Stimulated activated CD8-positive, alpha-beta memory T cell treated with anti-CD3 and anti-CD28 coated beads, Interleukin-4, amount 100 ng/mL, for 24 hours (primary cell): ENCODE measurements around the gene TUFT1.
"Not testable (repeated sequence)": the region's sequence is repeated elsewhere in the genome, so short reads cannot be mapped to it uniquely, and the experiment has no call there.

ENCODE experiments used
- DNase-seq: peaks from one replicate; pipeline ENCODE4 v3.0.0-alpha.2; 2020; ENCODE audit warnings: low read depth

The TUFT1 gene

DNA sequence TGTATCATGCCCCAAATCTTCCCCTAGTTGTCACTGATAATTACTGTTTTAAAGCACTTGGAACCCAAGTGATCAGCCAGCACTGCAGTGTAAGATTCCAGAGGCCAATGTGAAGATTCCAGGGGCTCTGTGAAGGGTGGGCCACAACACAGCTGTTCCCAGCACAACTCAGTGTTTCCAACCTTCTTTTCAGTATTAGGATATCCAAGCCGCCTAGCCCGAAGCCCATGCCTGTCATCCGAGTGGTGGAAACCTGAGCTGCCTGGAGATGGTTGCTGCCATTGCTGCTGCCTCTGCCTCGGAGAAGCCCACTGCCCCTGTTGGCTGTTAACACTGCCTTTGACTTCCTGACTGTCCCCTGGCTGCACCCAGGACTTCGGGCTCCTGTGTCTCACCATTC is 41.3 kb downstream of the TUFT1 start:
- no peak for DNase-seq

DNA sequence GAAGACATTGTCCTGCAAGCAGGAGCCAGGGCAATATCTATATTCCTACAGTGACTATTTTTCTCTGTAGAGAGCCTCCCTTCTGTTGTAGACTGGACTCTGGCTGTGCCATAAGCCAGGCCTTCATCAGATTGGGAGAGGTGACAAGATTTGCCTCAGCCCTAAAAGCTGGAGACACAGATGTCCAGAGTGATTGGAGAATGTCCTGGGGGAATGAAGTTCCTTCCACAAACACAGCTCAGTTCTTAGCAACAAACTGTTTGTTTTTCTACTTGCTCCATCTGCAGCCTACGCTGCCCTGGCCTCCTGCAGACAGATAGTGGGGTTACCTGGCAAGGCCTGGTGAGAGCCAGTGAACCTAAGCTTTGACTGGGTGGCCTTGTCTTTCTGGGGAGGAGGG is 41.8 kb downstream of the TUFT1 start:
- DNase-seq = no peak

DNA sequence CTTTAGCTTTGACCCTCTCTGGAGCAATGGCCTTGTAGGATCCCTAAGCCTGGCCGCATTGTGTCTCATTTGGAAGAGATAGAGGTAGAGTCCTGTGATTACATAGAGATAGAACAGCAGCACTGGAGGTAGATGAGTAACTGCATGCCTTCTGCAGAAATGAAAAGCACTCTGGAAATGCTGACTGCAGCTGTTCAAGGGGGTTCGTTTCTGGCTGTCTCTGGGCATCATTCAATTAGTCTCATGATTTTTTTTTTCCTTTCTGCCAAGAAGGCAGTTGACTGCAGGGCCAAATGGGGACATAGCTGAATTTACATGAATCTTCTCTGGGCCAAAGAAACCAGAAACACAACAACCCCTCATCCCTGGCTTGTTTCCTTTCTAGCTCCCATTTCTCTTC is 43.7 kb downstream of the TUFT1 start:
- no peak for DNase-seq

DNA sequence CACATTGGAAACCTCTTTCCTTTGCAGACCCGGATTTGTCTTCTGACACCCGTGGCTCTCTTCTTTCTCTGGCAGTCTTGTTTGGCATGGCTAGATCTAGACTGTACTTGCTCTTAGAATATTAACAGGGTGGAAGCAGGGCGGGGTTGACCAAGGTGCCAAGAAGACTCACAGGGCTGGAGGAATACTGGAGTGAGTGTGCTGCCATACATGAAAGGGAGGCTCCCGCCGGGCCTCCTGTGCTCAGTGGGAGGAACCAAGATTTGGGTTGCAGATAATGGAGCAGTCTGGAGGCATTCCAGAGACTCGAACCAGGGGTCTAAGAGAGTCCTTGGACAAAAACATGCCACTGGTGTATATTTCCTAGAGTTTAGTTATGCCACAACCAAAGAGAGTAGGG is 44.2 kb downstream of the TUFT1 start:
- DNase-seq = no peak

DNA sequence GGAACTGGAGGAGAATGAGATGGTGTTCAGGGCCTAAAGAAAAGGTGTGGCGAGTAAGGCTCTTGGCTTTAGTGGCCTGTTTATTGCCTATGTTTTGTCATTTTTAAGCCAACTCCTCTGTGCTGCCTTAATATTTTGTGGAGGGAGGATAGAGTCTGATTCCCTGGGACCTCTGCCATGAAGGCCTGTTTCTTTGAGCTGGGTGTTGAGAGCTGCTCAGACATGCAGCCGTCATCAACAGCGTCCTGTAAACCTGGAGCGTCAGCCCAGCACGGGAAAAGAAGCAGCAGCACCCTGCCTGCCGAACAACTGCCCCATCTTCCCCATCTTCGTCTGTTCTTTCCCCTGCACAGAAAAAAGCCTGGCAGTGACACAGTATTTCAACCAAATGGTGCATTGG is 44.7 kb downstream of the TUFT1 start:
- no peak for DNase-seq

DNA sequence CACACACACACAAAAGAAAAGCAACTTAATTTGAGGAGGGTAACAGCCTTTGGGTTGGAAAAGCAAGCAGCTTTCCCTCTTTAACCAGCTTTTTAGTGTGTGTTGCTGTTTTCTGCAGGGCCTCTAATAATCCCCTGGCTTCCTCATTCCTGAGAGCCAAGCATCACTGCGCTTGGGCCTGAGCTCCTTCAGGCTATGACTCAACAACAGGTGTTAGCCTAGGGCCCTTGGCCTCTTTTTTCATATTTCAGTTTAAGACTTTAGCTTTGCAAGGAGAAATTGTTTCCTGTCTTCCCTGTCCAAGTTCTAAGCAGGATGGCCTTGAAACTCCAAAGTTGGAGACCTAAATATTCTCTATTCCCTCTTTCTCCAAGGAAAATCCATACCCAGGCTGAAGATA is 45.5 kb downstream of the TUFT1 start:
- DNase-seq = no peak

DNA sequence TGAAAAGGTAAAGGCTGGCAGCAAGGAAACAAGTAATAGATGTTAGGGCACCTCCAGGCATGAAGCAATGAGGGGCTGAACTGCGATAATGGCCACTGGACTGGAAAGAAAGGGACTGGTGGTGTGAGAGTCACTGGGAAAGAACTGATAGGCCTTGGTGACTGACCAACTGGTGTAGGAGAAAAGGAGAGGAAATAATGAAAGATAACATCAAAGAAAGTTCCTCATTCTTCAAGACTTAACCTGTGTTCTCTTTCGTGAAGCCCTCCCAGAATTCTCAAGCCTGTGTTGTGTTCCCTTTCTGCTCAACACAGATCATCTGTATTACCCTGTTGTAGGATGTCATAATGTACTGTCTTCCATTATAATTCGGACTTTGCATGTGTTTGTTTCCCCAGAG is 50.9 kb downstream of the TUFT1 start:
- no peak for DNase-seq

DNA sequence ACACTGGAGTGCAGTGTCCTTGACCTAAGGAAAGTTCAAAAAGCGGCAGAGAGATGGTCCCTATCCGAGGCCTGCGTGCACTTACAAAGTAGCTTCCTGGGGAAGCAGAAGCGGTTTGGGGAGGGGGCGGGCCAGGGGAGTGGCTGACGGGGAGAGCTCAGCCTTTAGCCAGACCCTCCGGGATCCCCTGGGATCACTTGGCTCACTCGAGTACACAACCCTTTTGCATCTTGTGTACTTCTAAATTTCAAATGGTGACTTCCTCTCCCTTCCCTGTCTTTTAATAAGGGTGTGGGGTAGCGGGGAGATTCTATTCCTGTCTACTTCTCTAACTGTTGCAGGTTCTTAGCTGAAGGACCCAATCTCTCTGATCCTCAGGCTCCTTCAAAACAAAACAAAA is 53.6 kb downstream of the TUFT1 start:
- no peak for DNase-seq

DNA sequence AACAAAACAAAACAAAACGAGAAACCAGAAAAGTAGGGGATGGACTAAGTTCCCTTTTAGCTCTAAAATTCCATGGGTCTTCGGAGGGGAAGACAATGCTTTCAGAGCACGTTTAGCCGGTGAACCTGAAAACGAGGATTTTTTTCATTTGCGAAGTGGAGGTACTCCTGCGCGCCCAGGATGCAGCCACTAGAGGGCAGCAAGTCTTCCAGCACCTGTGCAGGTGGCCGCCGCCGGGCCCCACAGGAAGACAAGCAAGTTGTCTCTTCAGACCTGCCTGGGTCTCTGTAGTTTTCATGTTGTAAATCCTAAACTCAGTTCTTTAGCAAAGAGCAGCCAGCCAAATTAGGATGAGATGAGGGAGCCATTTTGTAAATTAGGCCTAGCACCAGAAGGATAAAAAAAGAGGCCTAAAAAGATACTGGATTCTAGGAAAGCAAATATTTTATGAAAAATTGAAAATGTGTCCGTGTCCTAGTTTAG is 54.1 kb downstream of the TUFT1 start:
- DNase-seq = peak; percentile 70

DNA sequence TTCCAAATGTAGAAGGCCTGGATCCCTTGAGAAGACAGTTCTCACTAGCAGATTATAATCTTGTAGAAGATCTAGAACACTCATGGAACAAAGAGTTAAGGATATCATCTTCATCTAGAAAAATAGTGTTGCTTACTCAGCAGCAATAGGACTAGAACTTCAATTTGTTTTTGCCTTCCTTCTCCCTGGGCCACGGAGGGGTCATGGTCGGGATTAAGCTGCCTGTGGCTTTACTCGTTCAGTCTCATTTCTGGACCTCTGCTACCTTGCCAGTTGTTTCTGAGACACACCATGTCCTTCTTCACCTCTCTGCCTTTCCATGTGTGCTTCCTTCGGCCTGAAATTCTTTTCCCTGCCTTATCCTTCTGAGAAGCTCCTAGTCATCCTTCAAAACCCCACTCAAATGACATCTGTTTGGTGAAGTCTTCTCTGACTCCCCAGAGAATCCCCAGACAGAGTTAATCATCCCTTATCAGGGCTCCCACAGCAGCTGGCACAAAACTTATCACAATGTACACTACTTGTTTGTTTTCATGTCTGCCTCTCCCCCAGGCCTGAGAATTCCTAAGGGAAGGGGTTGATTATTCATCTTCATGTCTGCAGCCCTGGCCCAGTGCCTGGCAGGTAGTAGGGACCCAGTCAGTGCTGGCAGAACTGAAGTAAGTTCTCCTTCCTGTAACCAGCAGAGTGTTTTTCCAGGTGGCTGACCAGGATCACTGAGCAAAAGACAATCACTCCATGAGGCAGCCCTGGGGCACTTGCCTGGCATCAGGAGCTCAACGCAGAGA is 56.3 kb downstream of the TUFT1 start:
- DNase-seq = no peak

DNA sequence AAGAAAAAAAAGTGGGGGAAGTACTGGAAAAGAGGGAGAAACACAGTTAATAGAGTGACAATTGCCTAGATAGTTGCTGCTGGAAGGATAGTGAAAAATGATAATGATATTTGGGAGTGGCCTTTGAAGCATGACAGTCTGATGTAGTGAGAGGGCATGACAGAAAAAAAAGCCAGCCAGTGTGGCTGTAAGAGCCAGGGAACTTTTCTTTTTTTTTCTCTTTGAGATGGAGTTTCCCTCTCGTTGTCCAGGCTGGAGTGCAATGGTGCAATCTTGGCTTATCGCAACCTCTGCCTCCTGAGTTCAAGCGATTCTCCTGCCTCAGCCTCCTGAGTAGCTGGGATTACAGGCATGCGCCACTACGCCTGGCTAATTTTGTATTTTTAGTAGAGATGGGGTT is 62.4 kb downstream of the TUFT1 start:
- DNase-seq = not testable (repeated sequence)

DNA sequence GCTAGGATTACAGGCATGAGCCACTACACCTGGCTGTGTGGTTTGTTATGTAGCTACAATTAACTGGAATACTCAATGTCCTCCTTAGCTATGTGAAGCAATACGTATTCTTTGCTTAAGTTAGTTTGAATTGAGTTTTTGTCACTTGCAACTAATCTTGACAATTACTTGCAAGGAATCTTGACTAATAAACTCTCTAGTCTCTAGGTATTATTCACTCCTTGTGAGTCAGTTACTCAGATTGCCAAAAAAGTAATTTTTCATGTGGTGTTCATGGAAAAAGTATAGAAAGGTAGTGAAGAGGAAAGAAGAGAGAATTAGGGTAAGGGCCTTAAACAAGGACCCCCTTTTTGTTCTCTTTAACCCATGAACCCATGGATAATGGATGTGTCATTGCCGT is 64.2 kb downstream of the TUFT1 start:
- no peak for DNase-seq

DNA sequence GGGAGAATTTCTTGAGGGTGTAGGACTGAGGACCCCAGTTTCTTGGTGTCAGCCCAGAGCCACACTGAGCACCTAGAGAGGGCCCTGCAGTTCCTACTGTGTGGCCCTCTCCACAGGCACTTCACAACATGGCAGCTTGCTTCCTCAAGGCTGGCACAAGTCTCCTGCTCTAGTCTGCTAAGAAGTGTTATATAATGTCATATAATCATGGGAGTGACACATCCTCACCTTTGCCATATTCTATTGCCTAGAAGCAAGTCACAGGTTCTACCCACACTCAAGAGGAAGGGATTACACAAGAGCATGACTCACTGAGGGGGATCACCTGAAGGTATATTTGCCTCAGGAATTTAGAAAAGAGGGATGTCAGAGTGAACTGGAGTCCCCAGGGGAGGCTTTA is 66.3 kb downstream of the TUFT1 start:
- no peak for DNase-seq

DNA sequence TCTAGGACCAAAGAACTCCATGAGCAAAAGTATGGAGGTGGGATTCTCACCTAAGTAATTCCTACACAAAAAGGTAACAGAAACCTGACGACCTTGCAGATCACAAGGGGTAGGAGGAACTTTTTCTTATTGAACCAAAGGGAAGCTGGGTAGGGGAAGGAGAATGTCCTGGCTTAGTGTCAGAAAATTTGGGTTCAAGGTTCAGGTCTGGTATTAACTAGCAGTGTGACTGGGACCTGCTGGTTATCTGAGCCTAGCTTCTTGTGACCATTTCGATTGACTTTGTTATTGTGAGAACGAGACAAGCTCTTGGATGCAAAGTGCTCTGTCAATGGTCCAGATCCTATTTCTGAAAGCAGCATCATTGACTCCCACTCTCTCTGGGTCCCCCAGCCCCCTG is 66.7 kb downstream of the TUFT1 start:
- no peak for DNase-seq

DNA sequence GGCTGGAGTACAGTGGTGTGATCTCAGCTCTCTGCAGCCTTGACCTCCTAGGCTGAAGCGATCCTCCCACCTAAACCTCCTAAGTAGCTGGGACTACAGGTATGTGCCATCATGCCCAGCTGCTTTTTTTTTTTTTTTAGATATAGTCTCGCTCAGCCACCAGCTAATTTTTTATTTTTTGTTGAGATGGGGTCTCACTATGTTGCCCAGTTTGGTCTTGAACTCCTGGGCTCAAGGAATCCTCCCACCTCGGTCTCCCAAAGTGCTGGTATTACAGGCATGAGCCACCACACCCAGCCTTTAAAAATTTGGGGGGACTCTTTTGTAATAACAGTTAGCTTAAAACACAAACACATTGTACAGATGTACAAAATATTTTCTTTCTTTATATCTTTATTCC is 70.0 kb downstream of the TUFT1 start:
- DNase-seq = no peak

DNA sequence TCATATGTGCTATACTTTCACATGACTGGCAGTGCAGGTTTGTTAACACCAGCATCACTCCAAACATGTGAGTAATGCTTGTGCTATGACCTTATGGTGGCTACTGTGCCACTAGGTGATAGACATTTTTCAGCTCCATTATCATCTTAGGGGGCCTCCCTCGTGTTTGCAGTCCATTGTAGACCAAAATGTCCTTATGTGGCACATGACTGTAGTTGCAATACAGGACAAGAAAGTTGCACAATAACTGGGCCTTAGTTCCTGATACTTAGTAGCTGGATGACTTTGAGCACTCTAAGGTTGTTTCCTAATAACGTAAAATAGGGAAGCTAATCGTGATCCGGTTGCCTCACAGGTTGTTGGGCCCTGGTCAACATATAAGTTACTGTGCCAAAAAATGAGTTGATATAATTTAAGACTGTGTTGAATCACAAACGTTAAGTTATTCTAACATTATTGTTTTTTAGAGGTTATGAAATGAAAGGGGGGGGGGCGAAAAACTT is 71.2 kb downstream of the TUFT1 start:
- no peak for DNase-seq

DNA sequence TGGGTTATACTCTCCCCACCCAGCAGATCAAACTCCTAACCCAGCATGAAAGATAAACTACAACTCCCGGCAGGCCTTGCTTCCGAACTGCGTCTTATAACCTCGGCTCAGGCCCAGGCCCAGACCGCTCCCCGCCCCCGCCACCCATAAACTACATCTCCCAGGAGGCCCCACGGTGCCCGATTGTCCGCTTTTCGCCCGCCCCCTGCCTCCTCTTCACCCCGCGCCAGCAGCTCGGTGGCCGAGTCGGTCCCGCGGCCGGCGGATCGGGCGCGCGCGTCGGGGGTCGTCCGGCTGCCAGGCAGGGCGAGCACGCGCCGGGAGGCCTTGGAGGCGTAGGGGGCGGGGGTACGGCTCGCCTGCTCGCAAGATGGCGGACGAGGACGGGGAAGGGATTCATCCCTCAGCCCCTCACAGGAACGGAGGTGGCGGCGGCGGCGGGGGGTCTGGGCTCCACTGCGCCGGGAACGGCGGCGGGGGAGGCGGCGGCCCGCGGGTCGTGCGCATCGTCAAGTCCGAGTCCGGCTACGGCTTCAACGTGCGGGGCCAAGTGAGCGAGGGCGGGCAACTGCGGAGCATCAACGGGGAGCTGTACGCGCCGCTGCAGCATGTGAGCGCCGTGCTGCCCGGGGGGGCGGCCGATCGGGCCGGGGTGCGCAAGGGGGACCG is 71.9 kb downstream of the TUFT1 start, which contains the start of gene SNX27:
Gene SNX27, plus strand, starts transcription at position 219 of the 669 bp plus-strand sequence. Its CDS starts 152 bp downstream, at position 371.
- peak; percentile 80 for DNase-seq

DNA sequence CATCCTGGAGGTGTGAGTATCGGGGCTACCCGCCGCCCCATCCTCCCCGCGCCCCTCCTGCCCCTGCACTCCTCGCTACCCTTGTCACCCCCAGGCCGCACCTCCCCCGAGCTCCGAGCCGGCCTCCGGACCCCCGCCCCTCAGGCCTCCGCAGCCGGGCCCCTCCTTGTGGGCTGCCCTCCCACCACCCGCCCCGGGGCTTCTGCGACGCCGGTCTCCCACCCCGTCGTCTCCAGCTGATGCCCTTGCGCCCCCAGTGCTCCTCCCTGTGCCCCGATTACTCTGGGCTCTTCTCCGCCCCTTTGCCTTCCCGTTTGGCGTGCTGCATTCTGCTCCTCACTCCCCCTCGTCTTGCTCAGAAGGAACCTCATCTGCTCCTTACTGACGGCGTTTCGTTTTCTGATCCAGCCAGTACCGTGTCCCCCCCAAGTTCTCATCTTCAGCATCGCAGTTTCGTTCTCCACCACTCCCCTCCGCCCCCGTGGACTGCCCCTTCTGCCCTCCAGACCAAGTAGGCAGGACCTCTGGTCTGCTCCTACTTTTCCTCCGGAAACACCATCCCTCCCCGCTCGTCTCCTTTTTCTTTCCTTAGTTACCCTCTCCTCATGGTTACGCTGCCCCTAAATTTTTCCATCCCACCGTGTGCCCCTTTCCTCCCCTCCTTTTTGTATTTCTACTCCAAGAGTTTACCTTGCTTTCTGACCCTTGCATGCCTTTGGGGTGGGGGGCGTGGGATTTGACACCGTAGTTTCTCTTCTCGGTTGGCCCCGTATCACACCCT is 72.6 kb downstream of the TUFT1 start:
- no peak for DNase-seq

DNA sequence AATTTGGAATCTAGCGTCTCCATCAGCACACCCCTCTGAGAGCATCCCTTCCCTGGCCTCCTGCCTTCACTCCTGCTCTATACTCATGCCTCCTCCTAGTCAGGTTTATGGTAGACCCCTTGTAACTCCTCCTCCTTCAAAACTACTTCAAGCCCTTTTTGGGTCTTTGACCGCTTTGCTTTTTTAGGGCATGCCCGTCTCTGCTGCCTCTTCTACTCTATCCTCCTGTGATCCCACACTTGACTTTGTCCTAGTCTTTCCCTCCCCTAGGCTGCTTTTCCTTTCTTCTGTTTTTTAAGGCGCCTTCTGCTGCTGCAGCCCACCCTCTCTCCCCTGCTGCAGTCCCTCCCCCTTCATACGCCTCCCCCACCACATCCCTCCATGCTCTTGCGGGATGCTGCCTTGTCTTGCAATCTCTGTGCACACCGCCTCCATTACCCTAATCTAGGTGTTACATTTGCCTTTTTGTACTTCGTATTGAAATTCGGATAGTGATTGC is 73.2 kb downstream of the TUFT1 start:
- DNase-seq = no peak

DNA sequence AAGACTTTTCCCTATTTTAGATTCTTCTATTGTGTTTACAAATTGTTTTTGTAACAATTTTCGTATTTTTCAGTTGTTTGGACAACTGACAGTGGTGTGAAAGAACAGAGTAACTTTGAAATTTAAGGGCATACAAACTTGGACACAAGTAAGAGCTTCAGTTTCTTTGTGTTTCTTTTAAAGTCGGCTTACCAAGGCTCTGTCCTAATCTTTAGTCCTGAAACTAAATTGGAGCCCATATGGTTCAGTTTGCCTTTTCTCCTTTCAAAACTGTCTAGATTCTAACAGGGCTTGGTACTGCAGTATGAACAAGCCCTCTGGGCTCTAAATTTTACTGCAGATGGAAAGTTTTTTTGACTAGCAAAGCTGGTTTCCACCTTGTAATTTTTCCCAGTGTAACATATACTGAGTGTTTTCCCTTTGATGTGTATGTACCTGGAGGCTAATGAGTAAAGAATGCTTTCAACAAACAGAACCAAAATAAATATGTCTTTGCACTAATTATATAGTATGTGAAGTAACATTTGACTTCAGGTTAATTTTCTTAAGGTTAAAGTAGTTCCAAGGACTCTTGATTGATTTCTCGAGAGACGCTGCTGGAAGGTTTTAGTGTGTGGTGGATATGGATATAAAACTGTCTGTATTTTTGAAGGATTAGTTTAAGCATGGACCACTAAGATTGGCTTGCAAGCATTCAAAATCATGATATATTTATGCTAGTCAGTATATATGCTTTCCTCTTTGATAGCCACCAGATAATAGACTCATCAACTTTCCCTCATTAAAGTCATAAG is 75.8 kb downstream of the TUFT1 start:
- no peak for DNase-seq

DNA sequence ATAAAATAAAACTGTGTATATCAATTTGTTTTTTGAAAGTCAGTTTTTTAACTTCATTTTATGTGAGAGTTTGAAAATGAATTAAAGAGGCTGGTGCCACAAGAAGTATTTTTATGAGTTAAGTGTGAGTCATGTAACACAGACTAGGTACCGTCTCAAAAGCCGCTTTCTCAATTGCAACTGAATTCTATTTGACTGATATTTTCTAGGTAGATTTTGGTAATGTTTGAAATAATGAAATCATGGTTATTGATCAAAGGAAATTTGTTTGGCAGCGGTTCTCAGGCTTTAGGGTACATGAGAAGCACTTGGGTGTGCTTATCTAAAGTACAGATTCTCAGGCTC is 76.4 kb downstream of the TUFT1 start:
- DNase-seq = no peak

DNA sequence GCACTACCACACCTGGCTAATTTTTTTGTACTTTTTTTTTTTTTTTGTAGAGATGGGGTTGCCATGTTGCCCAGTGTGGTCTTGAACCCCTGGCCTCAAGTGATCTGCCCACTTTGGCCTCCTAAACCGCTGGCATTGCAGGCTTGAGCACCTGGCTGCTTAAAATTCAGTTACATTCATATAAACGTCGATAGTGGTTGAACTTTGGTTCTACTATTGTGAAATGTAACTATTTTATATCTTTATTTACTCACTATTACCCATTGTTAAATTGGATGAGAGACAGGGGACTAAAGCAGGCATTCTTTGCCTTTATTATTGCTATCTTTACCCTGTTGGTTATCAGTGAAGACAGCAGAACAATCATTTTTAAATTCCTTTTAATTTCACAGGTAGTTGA is 77.9 kb downstream of the TUFT1 start:
- DNase-seq = no peak
